ENCODE results near the gene KDM1A.
"Not testable (repeated sequence)": the region's sequence is repeated elsewhere in the genome, so short reads cannot be mapped to it uniquely, and the experiment has no call there.

KDM1A gene

GRCh38 chr1:23010025-23010424 lies 9.2 kb upstream of the KDM1A start:
- DNase-seq (ENCODE audit: low read depth in 2 of 3, low spot score in 2 of 3), result not testable (repeated sequence)

GRCh38 chr1:23013657-23014056 lies 5.6 kb upstream of the KDM1A start:
- no peak for DNase-seq (ENCODE audit: low read depth in 2 of 3, low spot score in 2 of 3)

- DNase-seq (ENCODE audit: low read depth in 2 of 3, low spot score in 2 of 3), result no peak
Observed at GRCh38 chr1:23018661-23019093, 591 bp upstream of the KDM1A start.

- peak in 2 of 3 experiments; percentile 5 to 13 for DNase-seq (ENCODE audit: low read depth in 2 of 3, low spot score in 2 of 3)
Observed at GRCh38 chr1:23019863-23020625, 776 bp downstream of the KDM1A start.

- DNase-seq (ENCODE audit: low read depth in 2 of 3, low spot score in 2 of 3), result no peak
Observed at GRCh38 chr1:23020706-23021405, 1.6 kb downstream of the KDM1A start.

- no peak for DNase-seq (ENCODE audit: low read depth in 2 of 3, low spot score in 2 of 3)
Observed at GRCh38 chr1:23021834-23022233, 2.6 kb downstream of the KDM1A start.

- DNase-seq (ENCODE audit: low read depth in 2 of 3, low spot score in 2 of 3), result no peak
Observed at GRCh38 chr1:23023174-23023845, 4.0 kb downstream of the KDM1A start.

- no peak for DNase-seq (ENCODE audit: low read depth in 2 of 3, low spot score in 2 of 3)
Observed at GRCh38 chr1:23026568-23026967, 7.3 kb downstream of the KDM1A start.

- DNase-seq (ENCODE audit: low read depth in 2 of 3, low spot score in 2 of 3), result no peak
Observed at GRCh38 chr1:23027352-23027907, 8.2 kb downstream of the KDM1A start.

- DNase-seq (ENCODE audit: low read depth in 2 of 3, low spot score in 2 of 3), result no peak
Observed at GRCh38 chr1:23029337-23029736, 10.1 kb downstream of the KDM1A start.

- no peak for DNase-seq (ENCODE audit: low read depth in 2 of 3, low spot score in 2 of 3)
Observed at GRCh38 chr1:23035823-23036452, 16.7 kb downstream of the KDM1A start.

- no peak for DNase-seq (ENCODE audit: low read depth in 2 of 3, low spot score in 2 of 3)
Observed at GRCh38 chr1:23037081-23037740, 17.9 kb downstream of the KDM1A start.

- DNase-seq (ENCODE audit: low read depth in 2 of 3, low spot score in 2 of 3), result no peak
Observed at GRCh38 chr1:23039308-23039826, 20.1 kb downstream of the KDM1A start.

- DNase-seq (ENCODE audit: low read depth in 2 of 3, low spot score in 2 of 3), result no peak
Observed at GRCh38 chr1:23040509-23040908, 21.2 kb downstream of the KDM1A start.

- DNase-seq (ENCODE audit: low read depth in 2 of 3, low spot score in 2 of 3), result no peak
Observed at GRCh38 chr1:23044035-23044434, 24.8 kb downstream of the KDM1A start.

GRCh38 chr1:23050201-23050600 lies 30.9 kb downstream of the KDM1A start:
- no peak for DNase-seq (ENCODE audit: low read depth in 2 of 3, low spot score in 2 of 3)

- DNase-seq (ENCODE audit: low read depth in 2 of 3, low spot score in 2 of 3), result no peak
Observed at GRCh38 chr1:23051290-23051909, 32.1 kb downstream of the KDM1A start.

GRCh38 chr1:23057301-23057700 lies 38.0 kb downstream of the KDM1A start:
- no peak for DNase-seq (ENCODE audit: low read depth in 2 of 3, low spot score in 2 of 3)

- no peak for DNase-seq (ENCODE audit: low read depth in 2 of 3, low spot score in 2 of 3)
Observed at GRCh38 chr1:23062271-23062670, 43.0 kb downstream of the KDM1A start.

GRCh38 chr1:23065385-23065784 lies 46.1 kb downstream of the KDM1A start:
- no peak for DNase-seq (ENCODE audit: low read depth in 2 of 3, low spot score in 2 of 3)

Measured in activated CD8-positive, alpha-beta memory T cell treated with anti-CD3 and anti-CD28 coated beads for 48 hours (primary cell).